GM12878 (cell line): ENCODE measurements around the gene GBP2. TPM values are rescaled to one million over a fixed set of nuclear protein-coding genes. Genes with fewer than 3 reads are reported as not detected.

Experiments used
- ATAC-seq: fragments of 200-7000 bp; cut with Tn5 transposase; 3 replicates; pipeline ENCODE4 v1.9.1; 2020; ENCODE audit warnings: mild to moderate bottlenecking, moderate library complexity
- BruUV-seq: library from RNA; stranded (reverse); fragments of 400-500 nt; replicated peaks from 2 replicates; lab custom pipeline; 2021; lab: Mats Ljungman, UMichigan
- CTCF ChIA-PET: fragments of 300-600 bp; sonication (Branson Sonifier 250); formaldehyde crosslinking; extraction: SDS; loops from one replicate; lab custom pipeline; 2021; ENCODE audit warnings: inconsistent platforms; lab: Yijun Ruan, JAX
- POLR2A ChIA-PET: fragments of 350-600 bp; formaldehyde crosslinking; extraction: SDS; loops from one replicate; lab custom pipeline; 2021; ENCODE audit warnings: inconsistent platforms; lab: Charles Lee
- RAD21 ChIA-PET: fragments of 300-600 bp; sonication (Branson Sonifier 250); formaldehyde crosslinking; loops from one replicate; lab custom pipeline; 2023; ENCODE audit warnings: antibody characterized with exemption; ENCODE audit not compliant: unreplicated experiment; lab: Charles Lee
- SMC1A ChIA-PET: fragments of 300-600 bp; sonication (Branson Sonifier 250); formaldehyde crosslinking; loops from one replicate; lab custom pipeline; 2023; ENCODE audit not compliant: unreplicated experiment, uncharacterized antibody; lab: Charles Lee
- DNase-seq: peaks from one replicate; pipeline ENCODE4 v3.0.0-alpha.2; 2011; ENCODE audit warnings: low read depth, low spot score
- FAIRE-seq: peaks from 3 replicates; lab custom pipeline; 2011; peaks lifted over from hg19 to GRCh38; lab: Jason Lieb, UNC
- H2AFZ ChIP-seq: 2 replicates; pipeline ENCODE4 v1.6.0; 2011; ENCODE audit warnings: low read depth, low read length, control low read depth; ENCODE audit not compliant: control insufficient read depth
- H3K27ac ChIP-seq: 2 replicates; pipeline ENCODE4 v1.5.1; 2011; ENCODE audit warnings: control low read depth; ENCODE audit not compliant: control insufficient read depth, insufficient read depth
- H3K27me3 ChIP-seq, 2 experiments: replicated peaks in 1 of 2; 2 replicates each; pipeline versions ENCODE4 v1.6.0 to v1.6.1; 2011; ENCODE audit warnings: low read length in 1 of 2; ENCODE audit not compliant: control insufficient read depth in 2 of 2, insufficient read depth in 2 of 2
- H3K36me3 ChIP-seq, 2 experiments: 2 replicates each; pipeline ENCODE4 v1.5.1; 2011; ENCODE audit warnings: low read length in 1 of 2; ENCODE audit not compliant: control insufficient read depth in 2 of 2, insufficient read depth in 2 of 2
- H3K4me1 ChIP-seq: 2 replicates; pipeline ENCODE4 v1.6.1; 2011; ENCODE audit warnings: mild to moderate bottlenecking, low read length, moderate library complexity, mixed read lengths; ENCODE audit not compliant: control insufficient read depth, insufficient read depth
- H3K4me2 ChIP-seq: 2 replicates; pipeline ENCODE4 v1.6.0; 2011; ENCODE audit warnings: control low read depth; ENCODE audit not compliant: control insufficient read depth, insufficient read depth
- H3K4me3 ChIP-seq: fragments of 200-600 bp; sonication (generic); 2 replicates; pipeline ENCODE4 v1.5.1; 2016
- H3K79me2 ChIP-seq: 2 replicates; pipeline ENCODE4 v1.6.0; 2011; ENCODE audit warnings: low read length; ENCODE audit not compliant: control insufficient read depth, insufficient read depth
- H3K9ac ChIP-seq: 2 replicates; pipeline ENCODE4 v1.8.0; 2011; ENCODE audit warnings: low read length, control low read depth, mixed read lengths; ENCODE audit not compliant: control insufficient read depth, insufficient read depth
- H3K9me3 ChIP-seq: replicated peaks from 3 replicates; pipeline ENCODE4 v1.5.1; 2011; ENCODE audit warnings: mild to moderate bottlenecking, low read length; ENCODE audit not compliant: control insufficient read depth, insufficient read depth
- H4K20me1 ChIP-seq: 2 replicates; pipeline ENCODE4 v1.6.0; 2011; ENCODE audit not compliant: control insufficient read depth, insufficient read depth
- ATF7 ChIP-seq: fragments of 450-650 bp; IDR thresholded peaks from 2 replicates; pipeline ENCODE4 v1.6.1; 2016; ENCODE audit warnings: low read depth, mild to moderate bottlenecking
- BCL11A ChIP-seq: IDR thresholded peaks from 2 replicates; pipeline ENCODE4 v1.6.1; 2011; ENCODE audit warnings: low read depth, low read length
- EGR1 ChIP-seq, 2 experiments: IDR thresholded peaks; 1 replicate in 1 of 2; 2 replicates in 1 of 2; pipeline ENCODE4 v1.6.1; 2011 to 2012; ENCODE audit warnings: low read depth in 2 of 2, low read length in 2 of 2, borderline replicate concordance in 1 of 2, mild to moderate bottlenecking in 1 of 2, moderate library complexity in 1 of 2
- ETV6 ChIP-seq, 2 experiments: fragments of 450-650 bp in 1 of 2; IDR thresholded peaks in 1 of 2; conservative IDR thresholded peaks in 1 of 2; 2 replicates each; pipeline ENCODE4 v1.6.1; 2014; ENCODE audit warnings: antibody characterized with exemption in 1 of 2, borderline replicate concordance in 1 of 2, low read depth in 1 of 2, mild to moderate bottlenecking in 1 of 2, moderate library complexity in 1 of 2
- EZH2 ChIP-seq: IDR thresholded peaks from 2 replicates; pipeline ENCODE4 v1.6.1; 2012; ENCODE audit warnings: low read depth, mild to moderate bottlenecking, control low read depth, inconsistent platforms, low read length, borderline replicate concordance; ENCODE audit not compliant: control insufficient read depth
- IKZF2 ChIP-seq, 2 experiments: fragments of 450-650 bp; IDR thresholded peaks; 2 replicates each; pipeline ENCODE4 v1.6.1; 2017; ENCODE audit warnings: mild to moderate bottlenecking in 2 of 2, moderate library complexity in 2 of 2
- NFIC ChIP-seq: IDR thresholded peaks from 2 replicates; pipeline ENCODE4 v1.6.1; 2012; ENCODE audit warnings: low read depth, mild to moderate bottlenecking, inconsistent platforms, low read length, moderate library complexity
- POLR2A ChIP-seq: IDR thresholded peaks from 2 replicates; pipeline ENCODE4 v1.6.1; 2011; ENCODE audit warnings: low read depth, mild to moderate bottlenecking, low read length
- PRDM15 ChIP-seq: fragments of 450-650 bp; formaldehyde crosslinking; IDR thresholded peaks from 2 replicates; pipeline ENCODE4 v1.4.0; 2020; ENCODE audit warnings: mild to moderate bottlenecking, moderate library complexity
- SIN3A ChIP-seq: IDR thresholded peaks from 2 replicates; pipeline ENCODE4 v1.6.1; 2012; ENCODE audit warnings: low read depth, low read length, improper control_type of control experiment
- SUPT20H ChIP-seq: IDR thresholded peaks from 2 replicates; pipeline ENCODE4 v1.6.1; 2011; ENCODE audit warnings: low read depth, mild to moderate bottlenecking, low read length, moderate library complexity, borderline replicate concordance; ENCODE audit not compliant: control insufficient read depth
- USF2 ChIP-seq: IDR thresholded peaks from 2 replicates; pipeline ENCODE4 v1.6.1; 2011; ENCODE audit warnings: low read depth, low read length, improper control_type of control experiment, borderline replicate concordance
- YY1 ChIP-seq: IDR thresholded peaks from 2 replicates; pipeline ENCODE4 v1.6.1; 2011; ENCODE audit warnings: low read depth, mild to moderate bottlenecking, low read length
- ZBED1 ChIP-seq: IDR thresholded peaks from 2 replicates; pipeline ENCODE4 v1.6.1; 2016; ENCODE audit warnings: borderline replicate concordance
- WGBS: methylation state at CpG from one replicate; pipeline ENCODE4 v1.1.6; 2016; ENCODE audit warnings: low lambda C conversion rate; ENCODE audit not compliant: insufficient replicate concordance, insufficient coverage; ENCODE audit errors: missing lambda C conversion rate; 5-methylcytosine and 5-hydroxymethylcytosine counted together
- in situ Hi-C: fragments of 300-500 bp; cut with MboI; formaldehyde crosslinking; loops from 9 replicates; pipeline ENCODE4 v1.14.3; 2018; ENCODE audit warnings: mixed read lengths
- intact Hi-C: fragments of 100-400 bp; cut with micrococcal nuclease; formaldehyde crosslinking; loops from one replicate; pipeline ENCODE4 v1.14.2; 2022; ENCODE audit not compliant: unreplicated experiment
- polyA plus RNA-seq, 11 experiments: library from polyadenylated mRNA; depleted of rRNA in 4 of 11; unstranded in 6 of 11; stranded (reverse) in 5 of 11; fragments of >200 nt; fragmentation: Nextera tagmentation in 4 of 11; fragmentation: Illumina TruSeq in 1 of 11; extraction: Ambion mirVana in 4 of 11; extraction: Trizol in 1 of 11; gene quantifications; 1 replicate in 1 of 11; 2 replicates in 10 of 11; pipeline versions ENCODE4 v1.2.1 to v1.2.3, GENCODE V29; 2011 to 2016; ENCODE audit warnings: inconsistent platforms in 2 of 11, missing spikeins in 2 of 11, low read depth in 1 of 11
- total RNA-seq, 4 experiments: library from RNA; depleted of rRNA in 3 of 4; stranded (reverse); fragments of >200 nt in 3 of 4; fragmentation: Illumina TruSeq in 1 of 4; extraction: Trizol in 1 of 4; gene quantifications; 2 replicates each; pipeline versions ENCODE4 v1.2.1 to v1.2.3, GENCODE V29; 2013 to 2021
- TF ChIP-seq, protein P1 (sequence below): fragments of 450-650 bp; IDR thresholded peaks from 2 replicates; pipeline ENCODE4 v1.6.1; 2016; ENCODE audit warnings: mild to moderate bottlenecking

The GBP2 gene
- total and polyA plus RNA-seq, 10 of the 15 experiments (the other 5 are each of a cell fraction or from before 2014, with no cell fraction given) = 1.6 to 5.9 (median 3.2) TPM

GRCh38 chr1:89088572-89088971 lies 37.3 kb downstream of the GBP2 start (continued):
- TF ChIP-seq PRDM15 (no peak), NFIC (no peak)

DNA sequence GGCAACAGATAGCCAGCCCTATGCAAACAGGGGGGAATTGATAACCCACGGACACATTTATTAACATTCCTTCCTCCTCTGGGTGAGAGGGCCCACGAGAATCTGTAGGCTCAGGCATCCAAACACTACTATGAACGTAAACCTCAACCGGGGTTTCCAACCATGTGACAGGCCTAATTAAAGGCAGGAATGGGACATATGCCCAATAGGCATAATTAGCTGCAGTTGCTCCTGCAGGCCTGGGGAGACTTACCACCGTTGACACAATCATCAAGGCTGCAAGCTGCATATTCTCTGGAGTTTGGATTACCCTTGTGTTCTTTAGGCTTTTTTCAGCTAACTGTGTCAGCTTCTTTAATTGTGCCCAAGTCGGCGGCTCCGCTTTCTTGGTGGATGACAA lies 38.7 kb downstream of the GBP2 start:
- RAD21 ChIA-PET = interaction anchor here (0.7 kb wide), 1 partner anchor 36 kb away, joined by 3 read pairs; no protein-coding TSS in a partner anchor
- WGBS = 76% methylated on average over 8 of the region's 8 CpGs
- POLR2A ChIA-PET = no interaction called here
- no peak overlapping the region for H3K27ac ChIP-seq
- H2AFZ ChIP-seq = no peak overlapping the region
- no peaks in the 10 kb centered on the region for H4K20me1 ChIP-seq
- H3K27me3 ChIP-seq = no peaks in the 10 kb centered on the region; a peak in 1 of 4 replicates
- no peak overlapping the region for H3K9ac ChIP-seq
- H3K4me3 ChIP-seq = no peak overlapping the region
- DNase-seq = no peak
- TF ChIP-seq POLR2A = no peak
- no peak for TF ChIP-seq EZH2
- no peak for TF ChIP-seq IKZF2 (IDR thresholded peaks at IDR 0.05)
- TF ChIP-seq SUPT20H = no peak
- no peak for TF ChIP-seq ETV6 (conservative IDR thresholded peaks at IDR 0.05 in 1 of 2, IDR thresholded peaks at IDR 0.05 in 1 of 2; ENCODE audit: borderline replicate concordance in 1 of 2, low read depth in 1 of 2)
- no peak for TF ChIP-seq BCL11A
- TF ChIP-seq SIN3A = no peak
- no peak for TF ChIP-seq USF2
- TF ChIP-seq YY1 = no peak
- no peak for TF ChIP-seq ATF7
- TF ChIP-seq, protein P1, sequence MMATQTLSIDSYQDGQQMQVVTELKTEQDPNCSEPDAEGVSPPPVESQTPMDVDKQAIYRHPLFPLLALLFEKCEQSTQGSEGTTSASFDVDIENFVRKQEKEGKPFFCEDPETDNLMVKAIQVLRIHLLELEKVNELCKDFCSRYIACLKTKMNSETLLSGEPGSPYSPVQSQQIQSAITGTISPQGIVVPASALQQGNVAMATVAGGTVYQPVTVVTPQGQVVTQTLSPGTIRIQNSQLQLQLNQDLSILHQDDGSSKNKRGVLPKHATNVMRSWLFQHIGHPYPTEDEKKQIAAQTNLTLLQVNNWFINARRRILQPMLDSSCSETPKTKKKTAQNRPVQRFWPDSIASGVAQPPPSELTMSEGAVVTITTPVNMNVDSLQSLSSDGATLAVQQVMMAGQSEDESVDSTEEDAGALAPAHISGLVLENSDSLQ = no peak
- no peak for TF ChIP-seq ZBED1
- TF ChIP-seq EGR1 (IDR thresholded peaks at IDR 0.05; ENCODE audit: borderline replicate concordance in 1 of 2, low read depth in 2 of 2, low read length in 2 of 2) = no peak
- TF ChIP-seq, all 136 proteins: peak for 0
- FAIRE-seq = no peak
- in situ Hi-C loops (no loop called here), intact Hi-C loops (loop anchor here (2.0 kb wide), 3 partner anchors 88 to 368 kb away; no protein-coding TSS in a partner anchor)
- SMC1A ChIA-PET = interaction anchor here (1.4 kb wide), 1 partner anchor 89 kb away, joined by 3 read pairs; no protein-coding TSS in a partner anchor
- Histone ChIP-seq H3K4me1 (no peaks in the 10 kb centered on the region), H3K9me3 (no peaks in the 10 kb centered on the region), H3K36me3 (no peaks in the 10 kb centered on the region), H3K79me2 (no peaks in the 10 kb centered on the region), H3K4me2 (no peak overlapping the region)
- CTCF ChIA-PET = interaction anchor here (0.7 to 1.1 kb wide), 2 partner anchors 185 to 188 kb away, joined by 3 read pairs; no protein-coding TSS in a partner anchor
- BruUV-seq = no TSS peak
- no peak for ATAC-seq
